Hepatocyte (in vitro differentiated cells): ENCODE data around the gene UBASH3A. TPM values are rescaled to one million over a fixed set of nuclear protein-coding genes. Genes with fewer than 3 reads are reported as not detected.

Experiments
- DNase-seq: peaks from one replicate; pipeline ENCODE4 v3.0.0-alpha.2; 2016; ENCODE audit warnings: low spot score
- H2AFZ ChIP-seq: fragments of 200-600 bp; sonication (generic); 2 replicates; pipeline ENCODE4 v1.6.0; 2016; ENCODE audit warnings: antibody characterized with exemption, mild to moderate bottlenecking
- H3K27ac ChIP-seq: fragments of 200-600 bp; sonication (generic); 2 replicates; pipeline ENCODE4 v1.5.1; 2016; ENCODE audit warnings: mild to moderate bottlenecking
- H3K27me3 ChIP-seq: fragments of 200-600 bp; sonication (generic); 2 replicates; pipeline ENCODE4 v1.6.1; 2016
- H3K36me3 ChIP-seq: fragments of 200-600 bp; sonication (generic); replicated peaks from 2 replicates; pipeline ENCODE4 v1.5.1; 2016; ENCODE audit warnings: low read depth; ENCODE audit not compliant: insufficient read depth
- H3K4me1 ChIP-seq: fragments of 200-600 bp; sonication (generic); 2 replicates; pipeline ENCODE4 v1.5.1; 2016; ENCODE audit warnings: mild to moderate bottlenecking, moderate library complexity; ENCODE audit not compliant: insufficient read depth
- H3K4me2 ChIP-seq: fragments of 200-600 bp; sonication (generic); 2 replicates; pipeline ENCODE4 v1.6.0; 2016
- H3K4me3 ChIP-seq: fragments of 200-600 bp; sonication (generic); 2 replicates; pipeline ENCODE4 v1.5.1; 2016; ENCODE audit warnings: mild to moderate bottlenecking
- H3K79me2 ChIP-seq: fragments of 200-600 bp; sonication (generic); 2 replicates; pipeline ENCODE4 v1.6.0; 2017; ENCODE audit warnings: mild to moderate bottlenecking
- H3K9me2 ChIP-seq: fragments of 200-600 bp; sonication (generic); replicated peaks from 2 replicates; pipeline ENCODE4 v1.6.0; 2017; ENCODE audit warnings: mild to moderate bottlenecking; ENCODE audit not compliant: insufficient read depth
- H3K9me3 ChIP-seq: fragments of 200-600 bp; sonication (generic); 2 replicates; pipeline ENCODE4 v1.5.1; 2016; ENCODE audit warnings: low read depth, mild to moderate bottlenecking
- H4K20me1 ChIP-seq: fragments of 200-600 bp; sonication (generic); 2 replicates; pipeline ENCODE4 v1.6.0; 2016; ENCODE audit warnings: mild to moderate bottlenecking; ENCODE audit not compliant: insufficient read depth, poor library complexity, severe bottlenecking
- EZH2 ChIP-seq: fragments of 200-600 bp; sonication (generic); IDR thresholded peaks from 2 replicates; pipeline ENCODE4 v1.6.1; 2016; ENCODE audit warnings: antibody characterized with exemption, mild to moderate bottlenecking, borderline replicate concordance
- EZH2phosphoT487 ChIP-seq: fragments of 200-600 bp; sonication (generic); IDR thresholded peaks from one replicate; pipeline ENCODE4 v1.6.1; 2018; ENCODE audit warnings: antibody characterized with exemption, mild to moderate bottlenecking, low read depth, moderate library complexity; ENCODE audit not compliant: unreplicated experiment, severe bottlenecking
- WGBS: methylation state at CpG from one replicate; pipeline ENCODE4 v1.1.6; 2016; ENCODE audit warnings: low lambda C conversion rate; ENCODE audit errors: missing lambda C conversion rate; 5-methylcytosine and 5-hydroxymethylcytosine counted together
- polyA plus RNA-seq: library from polyadenylated mRNA; unstranded; fragments of >200 nt; fragmentation: Nextera tagmentation; extraction: Ambion mirVana; gene quantifications from 2 replicates; pipeline ENCODE4 v1.2.1, GENCODE V29; 2016
- total RNA-seq: library from RNA; depleted of rRNA; stranded (reverse); fragments of >200 nt; gene quantifications from 2 replicates; pipeline ENCODE4 v1.2.3, GENCODE V29; 2014
- TF ChIP-seq, protein P1 (sequence below): fragments of 200-600 bp; sonication (generic); IDR thresholded peaks from 2 replicates; pipeline ENCODE4 v1.5.1; 2016; ENCODE audit warnings: antibody characterized with exemption, mild to moderate bottlenecking; ENCODE audit not compliant: poor library complexity

UBASH3A gene
- total and polyA plus RNA-seq, 2 experiments from 2014 or later: not detected

DNA sequence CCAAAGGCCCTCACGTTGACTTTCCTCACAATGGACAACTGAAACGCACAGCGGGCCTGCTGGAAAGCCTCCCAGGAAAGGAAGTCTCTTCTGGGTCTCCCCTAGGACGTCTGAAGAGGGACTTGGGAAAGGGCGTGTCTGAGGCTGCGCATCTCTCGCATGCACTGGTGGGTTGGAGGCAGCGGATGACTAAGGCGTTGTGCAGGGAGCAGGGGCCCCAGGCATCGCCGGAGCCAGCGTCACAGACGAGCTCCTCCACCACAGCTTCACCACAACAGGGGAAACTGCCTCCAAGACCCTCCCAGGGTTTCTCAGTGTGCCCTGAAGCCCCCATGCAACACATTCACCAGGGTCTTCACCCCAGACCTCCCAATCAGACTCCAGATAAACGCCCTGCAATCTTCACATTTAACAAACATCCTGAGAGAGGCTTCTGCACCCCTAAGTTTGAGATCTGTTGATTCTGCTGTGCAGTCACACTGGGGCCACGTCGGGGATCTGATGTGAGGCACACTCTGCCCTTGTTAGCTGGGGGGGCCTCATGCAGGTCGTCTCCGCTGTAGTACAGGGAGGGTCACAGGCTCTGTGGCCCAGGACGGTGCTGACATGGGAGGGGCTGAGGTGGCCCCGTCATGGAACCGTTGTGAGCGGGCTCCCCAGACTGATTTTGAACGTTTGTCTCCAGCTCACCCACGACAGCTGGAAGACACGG is 30.4 kb upstream of the UBASH3A start:
- no peak overlapping the region for H3K27ac ChIP-seq
- no peaks in the 10 kb centered on the region for H4K20me1 ChIP-seq
- no peaks in the 10 kb centered on the region for H3K79me2 ChIP-seq
- peaks cover under 1% of the 10 kb centered on the region for H3K4me1 ChIP-seq
- H2AFZ ChIP-seq: no peak overlapping the region
- TF ChIP-seq EZH2 (no peak), EZH2phosphoT487 (no peak)
- TF ChIP-seq, protein P1, sequence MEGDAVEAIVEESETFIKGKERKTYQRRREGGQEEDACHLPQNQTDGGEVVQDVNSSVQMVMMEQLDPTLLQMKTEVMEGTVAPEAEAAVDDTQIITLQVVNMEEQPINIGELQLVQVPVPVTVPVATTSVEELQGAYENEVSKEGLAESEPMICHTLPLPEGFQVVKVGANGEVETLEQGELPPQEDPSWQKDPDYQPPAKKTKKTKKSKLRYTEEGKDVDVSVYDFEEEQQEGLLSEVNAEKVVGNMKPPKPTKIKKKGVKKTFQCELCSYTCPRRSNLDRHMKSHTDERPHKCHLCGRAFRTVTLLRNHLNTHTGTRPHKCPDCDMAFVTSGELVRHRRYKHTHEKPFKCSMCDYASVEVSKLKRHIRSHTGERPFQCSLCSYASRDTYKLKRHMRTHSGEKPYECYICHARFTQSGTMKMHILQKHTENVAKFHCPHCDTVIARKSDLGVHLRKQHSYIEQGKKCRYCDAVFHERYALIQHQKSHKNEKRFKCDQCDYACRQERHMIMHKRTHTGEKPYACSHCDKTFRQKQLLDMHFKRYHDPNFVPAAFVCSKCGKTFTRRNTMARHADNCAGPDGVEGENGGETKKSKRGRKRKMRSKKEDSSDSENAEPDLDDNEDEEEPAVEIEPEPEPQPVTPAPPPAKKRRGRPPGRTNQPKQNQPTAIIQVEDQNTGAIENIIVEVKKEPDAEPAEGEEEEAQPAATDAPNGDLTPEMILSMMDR: no peak
- DNase-seq: no peak
- no peaks in the 10 kb centered on the region for H3K36me3 ChIP-seq
- no peak overlapping the region for H3K4me2 ChIP-seq
- H3K9me3 ChIP-seq: no peaks in the 10 kb centered on the region
- no peak overlapping the region for H3K4me3 ChIP-seq
- H3K9me2 ChIP-seq: no peaks in the 10 kb centered on the region
- H3K27me3 ChIP-seq: no peaks in the 10 kb centered on the region
- 86% methylated on average over 25 of the region's 25 CpGs for WGBS

DNA sequence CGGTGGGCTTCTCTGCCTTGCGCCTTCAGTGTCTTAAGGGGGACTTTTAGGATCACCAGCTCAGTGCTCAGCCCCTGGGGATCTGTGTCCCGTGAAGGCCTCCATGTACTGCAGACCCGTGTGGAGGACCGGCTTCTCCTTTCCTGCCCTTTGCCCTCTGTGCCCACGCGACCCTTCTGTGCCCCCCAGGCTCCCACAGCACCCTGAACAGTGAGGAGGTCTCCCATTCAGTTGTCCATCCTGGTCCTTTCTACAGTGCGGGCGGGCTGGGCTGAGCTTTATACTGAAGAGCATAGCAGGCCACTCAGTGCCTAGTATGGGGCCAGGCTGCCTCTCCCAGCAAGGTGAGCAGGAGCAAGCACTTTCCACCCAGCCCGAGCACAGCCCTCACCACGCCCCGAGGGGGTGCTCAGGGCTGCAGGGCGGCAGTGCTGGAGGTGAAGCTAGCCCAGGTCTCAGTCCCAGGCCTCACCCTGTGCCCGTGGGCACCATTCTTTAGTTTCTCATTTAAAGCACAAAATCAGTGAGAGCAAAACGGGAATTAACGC is 29.7 kb upstream of the UBASH3A start:
- Histone ChIP-seq H3K4me2 (no peak overlapping the region), H3K27ac (no peak overlapping the region), H3K4me3 (no peak overlapping the region), H3K27me3 (no peaks in the 10 kb centered on the region), H3K79me2 (no peaks in the 10 kb centered on the region), H2AFZ (no peak overlapping the region), H3K36me3 (no peaks in the 10 kb centered on the region), H4K20me1 (no peaks in the 10 kb centered on the region), H3K4me1 (no peaks in the 10 kb centered on the region), H3K9me3 (no peaks in the 10 kb centered on the region), H3K9me2 (no peaks in the 10 kb centered on the region)
- WGBS: 84% methylated on average over 16 of the region's 16 CpGs
- TF ChIP-seq, protein P1: no peak
- TF ChIP-seq EZH2 (no peak), EZH2phosphoT487 (no peak)
- no peak for DNase-seq

DNA sequence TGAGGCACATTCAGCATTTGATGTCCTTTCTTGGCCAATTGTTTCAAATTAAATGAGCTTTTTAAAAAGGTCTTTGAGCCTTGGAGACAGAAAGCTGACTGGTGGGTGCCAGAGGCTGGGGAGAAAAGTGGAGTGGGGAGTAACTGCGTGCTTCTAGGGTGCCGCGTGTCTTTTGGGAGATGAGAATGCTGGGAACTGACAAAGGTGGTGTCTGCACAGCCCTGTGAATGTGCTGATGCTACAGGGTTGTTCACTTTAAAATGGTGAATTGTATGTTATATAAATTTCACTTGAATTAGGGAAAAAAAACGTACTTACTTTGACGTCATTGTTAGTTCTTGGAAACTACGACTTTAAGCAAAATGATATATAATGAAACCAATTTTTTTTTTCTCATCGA is 29.2 kb upstream of the UBASH3A start:
- WGBS: 94% methylated on average over 7 of the region's 7 CpGs
- TF ChIP-seq EZH2phosphoT487: no peak
- no peak for TF ChIP-seq EZH2
- TF ChIP-seq, protein P1: no peak
- H3K9me3 ChIP-seq: no peaks in the 10 kb centered on the region
- H3K27ac ChIP-seq: no peak overlapping the region
- no peaks in the 10 kb centered on the region for H4K20me1 ChIP-seq
- H3K9me2 ChIP-seq: no peaks in the 10 kb centered on the region
- no peak overlapping the region for H3K4me3 ChIP-seq
- H3K79me2 ChIP-seq: no peaks in the 10 kb centered on the region
- H3K36me3 ChIP-seq: no peaks in the 10 kb centered on the region
- no peak for DNase-seq
- H3K4me2 ChIP-seq: no peak overlapping the region
- no peaks in the 10 kb centered on the region for H3K4me1 ChIP-seq
- H3K27me3 ChIP-seq: no peaks in the 10 kb centered on the region
- H2AFZ ChIP-seq: no peak overlapping the region
